HG03558 (cell line): ENCODE data around the gene TNFRSF18.

Source experiments
- ATAC-seq: cut with Tn5 transposase; IDR thresholded peaks from one replicate; pipeline ENCODE4 v1.9.1; 2021; ENCODE audit warnings: moderate number of reproducible peaks; ENCODE audit not compliant: unreplicated experiment; ENCODE audit errors: extremely low read depth

The TNFRSF18 gene

GRCh38 chr1:1240822-1241587, 34.6 kb upstream of the TNFRSF18 start:
- no peak for ATAC-seq

DNA sequence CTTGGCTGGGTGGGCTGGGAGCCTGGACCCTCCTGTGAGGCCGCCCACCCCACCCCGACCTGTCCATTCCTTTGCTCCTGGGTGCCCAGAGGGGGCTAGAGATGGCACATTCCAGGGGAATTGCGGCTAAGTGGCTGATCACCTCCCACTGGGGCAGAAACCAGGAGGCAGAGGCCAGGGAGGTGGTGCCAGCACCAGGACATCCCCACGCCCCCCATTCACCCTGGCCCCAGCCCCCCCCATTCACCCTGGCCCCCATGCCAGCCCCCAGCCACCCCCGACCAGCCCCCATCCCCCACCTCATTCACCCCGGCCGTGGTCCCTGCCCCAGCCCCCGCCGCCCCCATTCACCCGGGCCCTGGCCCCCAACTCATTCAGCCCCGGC, 33.9 kb upstream of the TNFRSF18 start:
- ATAC-seq, result no peak

DNA sequence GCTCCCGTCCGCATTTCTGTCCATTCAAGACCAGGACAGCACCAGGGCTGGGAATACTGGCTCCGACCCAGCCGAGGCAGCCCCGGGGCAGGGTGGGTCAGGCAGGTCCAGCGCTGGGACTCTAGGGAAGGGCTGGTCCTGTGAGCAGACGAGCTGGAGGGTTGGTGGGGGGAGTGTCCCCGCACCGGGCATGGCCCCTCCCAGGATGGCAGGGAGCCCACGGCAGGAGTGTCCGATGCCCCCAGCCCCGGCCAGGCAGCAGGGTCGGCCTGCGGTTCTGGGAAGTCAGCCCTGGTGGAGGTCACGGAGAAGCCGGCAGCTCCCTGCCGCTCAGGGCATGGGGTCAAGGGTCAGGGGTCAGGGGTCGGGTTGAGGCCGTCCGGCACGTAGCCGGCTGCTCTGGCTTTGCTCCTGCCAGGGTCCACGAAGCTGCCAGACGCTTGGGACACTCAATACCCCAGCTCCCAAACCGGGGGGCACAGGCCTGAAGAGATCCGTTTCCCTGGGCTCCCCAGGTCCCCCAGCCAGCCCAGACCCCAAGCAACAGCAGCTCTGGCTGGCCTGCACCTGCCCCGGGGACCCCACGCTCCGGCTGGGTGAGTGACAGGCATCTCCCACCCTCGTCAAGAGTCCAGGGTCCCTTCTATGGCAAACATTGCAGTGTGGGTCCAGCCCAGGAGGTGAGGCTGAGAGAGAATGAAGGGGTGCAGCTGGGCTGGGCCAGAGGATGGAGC, 33.4 kb upstream of the TNFRSF18 start:
- no peak for ATAC-seq

GRCh38 chr1:1239227-1239613, 32.8 kb upstream of the TNFRSF18 start:
- no peak for ATAC-seq

DNA sequence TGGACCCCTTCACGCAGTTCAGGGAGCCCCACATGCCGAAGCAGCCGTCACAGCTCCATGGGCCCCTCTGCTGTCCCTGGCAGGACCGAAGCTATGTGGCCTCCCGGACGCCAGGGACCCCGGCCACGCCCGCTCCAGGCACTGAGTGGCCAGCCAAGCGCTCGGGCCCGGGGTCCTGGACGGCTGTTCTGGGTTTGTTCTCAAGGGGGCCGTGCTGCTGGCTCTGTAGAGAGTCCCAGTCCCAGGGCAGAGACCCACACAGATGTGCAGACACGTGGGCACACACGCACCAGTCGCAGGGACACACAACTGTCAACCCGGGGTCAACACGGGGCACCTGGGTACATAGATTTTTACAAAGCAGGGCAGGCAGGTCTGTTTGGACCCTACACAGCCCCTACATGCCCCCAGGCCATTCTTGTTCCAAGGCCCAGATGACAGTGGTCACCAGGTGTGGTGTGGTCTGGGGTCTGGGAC, 32.3 kb upstream of the TNFRSF18 start:
- ATAC-seq, result no peak

DNA sequence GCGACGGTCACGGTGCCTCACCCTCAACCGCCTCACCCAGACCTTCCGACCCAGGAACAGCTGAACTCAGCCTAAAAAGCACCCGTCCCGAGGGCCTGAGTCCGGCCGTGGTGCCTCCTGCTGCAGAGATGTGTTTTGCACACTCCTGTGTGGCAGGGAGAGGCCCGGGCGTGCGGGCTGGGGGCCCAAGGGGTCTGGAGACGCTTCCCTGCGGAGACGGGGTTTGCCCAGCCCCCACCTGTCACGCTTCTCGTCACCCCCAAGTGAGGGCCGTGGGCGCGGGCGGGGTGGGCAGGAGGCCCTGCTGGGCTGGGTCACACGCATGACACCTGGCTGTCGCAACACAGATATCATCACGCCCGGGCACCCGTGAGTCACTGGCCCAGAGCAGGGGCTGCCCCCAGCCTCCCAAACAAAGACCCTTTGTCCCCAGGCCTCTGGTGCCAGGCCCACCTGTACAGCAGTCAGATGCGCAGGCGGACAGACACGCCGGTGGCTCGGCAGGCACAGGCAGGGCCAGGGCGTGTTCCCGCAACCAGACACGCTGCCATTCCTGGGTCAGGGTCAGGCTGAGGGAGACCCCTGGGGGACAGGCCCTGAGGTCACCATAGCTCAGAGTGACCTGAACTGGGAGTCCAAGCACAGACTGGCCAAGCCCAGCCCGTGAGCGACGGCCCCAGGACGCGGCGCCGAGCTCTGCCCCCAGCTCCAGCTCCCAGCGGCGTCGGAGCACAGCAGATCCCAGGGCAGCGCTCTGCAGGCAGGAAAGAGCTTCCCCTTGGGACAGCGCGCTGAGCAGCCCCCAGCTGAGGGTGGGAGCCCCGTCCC, 31.7 kb upstream of the TNFRSF18 start:
- no peak for ATAC-seq

DNA sequence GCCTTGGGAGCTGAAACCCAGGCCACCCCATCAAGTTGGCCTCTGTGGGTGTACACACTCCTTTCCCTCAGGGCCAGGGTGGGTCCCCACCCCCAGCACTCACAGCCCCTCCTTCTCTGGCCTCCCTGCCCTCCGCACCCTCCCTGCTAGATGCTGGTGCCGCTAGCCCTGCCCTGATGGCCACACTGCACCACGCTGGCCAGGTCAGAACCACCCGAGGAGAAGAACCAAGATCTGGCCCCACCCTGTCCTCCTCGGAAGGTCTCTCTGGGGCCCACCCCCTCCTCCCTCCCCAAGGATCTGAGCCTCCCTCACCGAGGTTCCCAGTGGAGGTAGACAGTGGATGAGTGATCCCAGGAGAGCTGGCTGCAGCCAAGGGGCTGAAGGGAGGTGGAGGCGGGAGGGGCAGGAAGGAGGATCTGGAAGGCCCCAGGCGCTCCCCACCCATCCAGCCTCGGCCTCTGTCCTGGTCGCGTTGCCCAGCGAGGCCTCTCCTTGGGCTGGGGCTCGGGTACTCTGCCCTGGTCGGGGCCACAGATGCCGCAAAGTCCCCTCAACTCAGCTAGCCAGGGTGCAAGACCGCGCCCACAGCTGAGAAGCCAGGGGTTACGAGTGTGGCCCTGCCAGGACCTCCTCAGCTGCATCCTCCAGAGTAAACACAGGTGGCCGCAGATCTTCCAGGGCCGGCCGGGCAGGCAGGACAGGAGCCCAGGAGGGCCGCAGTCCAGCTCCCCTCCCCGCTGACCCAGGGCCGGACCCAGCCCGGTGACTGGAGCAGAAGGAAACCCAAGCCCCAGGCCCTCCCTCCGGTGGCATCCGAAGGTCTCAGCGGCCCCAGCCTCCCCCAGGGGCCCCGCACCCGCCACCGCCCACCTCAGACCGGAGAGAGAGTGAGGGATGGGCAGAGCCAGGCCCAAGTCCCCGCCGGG, 30.8 kb upstream of the TNFRSF18 start:
- no peak for ATAC-seq

DNA sequence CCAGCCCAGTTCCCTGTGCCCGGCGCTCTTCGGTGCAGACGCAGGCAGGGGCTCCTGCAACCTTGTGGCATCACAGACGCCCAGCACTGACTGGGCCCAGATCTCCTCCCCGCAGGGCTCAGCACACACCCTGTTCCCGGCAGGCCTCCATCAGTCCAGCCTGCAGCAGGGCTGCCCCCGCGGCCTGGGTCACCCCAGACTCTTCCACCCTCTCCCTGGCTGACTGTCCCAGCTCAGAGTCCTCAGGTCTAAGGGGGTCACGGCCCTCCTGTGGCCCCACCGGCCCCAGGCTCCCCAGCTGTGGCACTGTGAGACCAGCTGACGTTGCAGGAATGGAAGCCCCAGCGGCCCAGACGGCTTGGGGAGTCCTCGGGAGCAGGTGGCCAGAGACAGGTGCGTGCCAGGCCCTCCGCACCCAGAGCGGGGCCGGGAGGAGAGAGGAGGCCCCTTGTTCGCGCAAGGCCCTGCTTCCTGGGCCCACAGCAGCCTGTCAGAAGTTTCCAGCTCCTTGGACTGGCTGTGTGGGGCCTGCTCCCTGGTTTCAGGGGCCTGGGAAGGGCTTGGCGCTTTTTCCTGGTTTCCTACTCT, 29.9 kb upstream of the TNFRSF18 start:
- ATAC-seq, result no peak

- ATAC-seq, result no peak
Observed at GRCh38 chr1:1235016-1235744, 28.8 kb upstream of the TNFRSF18 start.

DNA sequence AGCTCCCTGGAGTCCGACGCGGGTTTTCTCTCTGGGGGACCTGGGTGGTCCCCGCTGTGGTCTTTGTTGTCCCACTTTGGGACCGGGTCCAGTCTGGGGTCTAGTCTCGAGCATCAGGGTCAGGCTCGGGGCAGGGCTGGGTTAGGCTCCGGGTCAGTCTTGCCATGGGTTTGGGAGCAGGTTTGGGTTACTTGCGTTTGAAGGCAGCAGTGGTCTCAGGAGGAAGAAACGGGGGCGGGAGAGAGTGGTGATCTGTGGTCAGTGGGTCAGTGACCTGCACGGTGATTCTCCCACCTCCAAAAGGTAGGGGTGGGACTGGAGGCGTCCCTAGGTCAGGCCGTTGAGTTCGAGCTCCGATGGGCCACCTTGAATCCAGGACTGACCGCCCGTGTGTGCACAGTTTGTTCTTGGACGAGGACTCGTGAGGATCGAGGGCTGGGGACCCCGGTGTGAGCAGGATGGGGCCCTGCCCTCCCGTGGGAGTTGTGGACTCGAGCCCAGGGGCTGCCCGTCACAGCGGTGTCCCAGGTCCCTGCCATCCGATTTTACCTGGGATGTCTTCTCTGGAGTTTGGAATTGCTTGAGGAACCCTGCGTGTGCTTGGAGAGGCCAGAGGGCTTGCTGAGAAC, 27.9 kb upstream of the TNFRSF18 start:
- no peak for ATAC-seq

- no peak for ATAC-seq
Observed at GRCh38 chr1:1233567-1233892, 27.1 kb upstream of the TNFRSF18 start.

DNA sequence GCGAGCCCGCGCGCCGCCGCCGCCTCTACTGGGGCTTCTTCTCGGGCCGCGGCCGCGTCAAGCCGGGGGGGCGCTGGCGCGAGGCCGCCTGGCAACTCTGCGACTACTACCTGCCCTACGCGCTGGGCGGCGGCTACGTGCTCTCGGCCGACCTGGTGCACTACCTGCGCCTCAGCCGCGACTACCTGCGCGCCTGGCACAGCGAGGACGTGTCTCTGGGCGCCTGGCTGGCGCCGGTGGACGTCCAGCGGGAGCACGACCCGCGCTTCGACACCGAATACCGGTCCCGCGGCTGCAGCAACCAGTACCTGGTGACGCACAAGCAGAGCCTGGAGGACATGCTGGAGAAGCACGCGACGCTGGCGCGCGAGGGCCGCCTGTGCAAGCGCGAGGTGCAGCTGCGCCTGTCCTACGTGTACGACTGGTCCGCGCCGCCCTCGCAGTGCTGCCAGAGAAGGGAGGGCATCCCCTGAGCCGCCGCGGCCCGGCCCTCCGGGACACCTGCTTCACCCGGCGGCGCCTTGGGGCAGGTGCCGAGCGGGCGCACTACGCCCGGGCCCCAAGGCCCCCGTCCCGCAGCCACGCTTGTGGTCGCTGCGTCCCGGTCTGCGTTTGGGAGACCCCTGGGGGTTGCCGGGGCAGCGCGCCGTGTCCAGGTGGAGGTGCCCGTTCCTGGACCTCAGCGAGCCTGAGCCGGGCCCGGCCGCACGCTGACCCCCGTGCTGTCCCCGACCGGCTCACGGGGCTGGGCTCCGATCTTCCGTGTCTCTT, 26.6 kb upstream of the TNFRSF18 start:
- no peak for ATAC-seq

- no peak for ATAC-seq
Observed at GRCh38 chr1:1232208-1232795, 25.9 kb upstream of the TNFRSF18 start, which contains the start of gene B3GALT6. B3GALT6 (plus strand) TSS chr1:1232237; CDS start chr1:1232279, 42 bp downstream.

- peak; percentile 81 for ATAC-seq
Observed at GRCh38 chr1:1231400-1232207, 25.2 kb upstream of the TNFRSF18 start, which contains the start of gene SDF4. SDF4 (minus strand) TSS chr1:1232001; CDS start chr1:1228772, 3,229 bp downstream.

DNA sequence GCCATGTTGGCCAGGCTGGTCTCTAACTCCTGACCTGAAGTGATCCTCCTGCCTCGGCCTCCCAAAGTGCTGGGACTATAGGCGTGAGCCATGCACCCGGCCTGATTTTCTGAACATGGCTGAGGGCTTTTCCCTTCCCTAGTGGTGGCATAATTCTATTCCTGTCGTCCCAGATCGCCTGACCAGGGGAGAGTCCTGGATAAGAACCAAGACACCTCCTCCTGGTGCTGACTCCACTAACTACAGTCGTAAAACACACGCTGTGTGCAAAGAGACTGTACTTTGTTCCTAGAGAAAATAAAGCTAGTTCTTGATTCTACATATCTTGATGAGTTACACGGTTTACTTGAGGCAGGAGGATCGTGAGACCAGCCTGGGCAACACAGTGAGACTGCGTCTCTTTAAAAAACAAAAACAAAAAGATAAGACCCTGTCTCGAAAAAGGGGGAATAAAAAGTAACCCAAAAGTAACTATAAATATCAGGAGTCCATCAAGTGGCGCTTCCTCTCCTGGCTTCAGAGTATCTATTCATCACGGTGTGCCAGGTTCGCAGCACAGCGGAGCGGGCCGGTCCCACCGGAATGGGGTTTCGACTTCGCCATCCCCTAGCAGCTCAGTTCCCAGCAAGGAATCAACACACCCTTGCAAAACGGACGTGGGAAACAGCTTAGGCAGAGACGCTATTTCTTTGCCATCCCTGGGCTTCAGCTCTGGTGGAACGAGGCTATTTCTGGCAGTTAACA, 24.4 kb upstream of the TNFRSF18 start:
- ATAC-seq, result no peak

DNA sequence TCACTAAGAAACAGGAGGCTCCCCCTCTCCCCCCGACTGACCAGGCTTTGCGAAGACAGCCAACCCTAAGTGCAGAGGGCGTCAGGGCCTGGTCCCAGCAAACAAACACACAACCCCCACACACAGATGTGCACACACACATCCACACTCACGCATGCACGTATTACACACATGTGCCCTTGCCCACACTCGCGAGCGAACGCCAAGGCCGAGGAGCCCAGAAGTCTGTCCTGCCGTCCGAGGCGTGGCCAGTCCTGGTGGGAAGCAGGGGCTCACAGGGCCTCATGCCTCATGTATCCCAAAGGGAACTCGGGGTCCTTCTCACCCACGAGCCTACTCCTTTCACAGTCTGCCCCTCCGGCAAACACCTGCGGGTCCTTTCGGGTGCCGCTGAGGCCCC, 23.4 kb upstream of the TNFRSF18 start:
- ATAC-seq, result no peak
